Heart left ventricle (tissue), 13 donors: Measurements from ENCODE around the gene GLG1.
"Not testable (repeated sequence)": the region's sequence is repeated elsewhere in the genome, so short reads cannot be mapped to it uniquely, and the experiment has no call there.

ENCODE experiments used
- CTCF ChIP-seq, 12 donors: fragments of 200-600 bp; sonication (generic) in 4 of 12; IDR thresholded peaks; one replicate each; pipeline versions ENCODE4 v1.5.0 to v1.8.0; 2018 to 2022; ENCODE audit warnings: antibody characterized with exemption in 12 of 12, mild to moderate bottlenecking in 5 of 12
- POLR2A ChIP-seq, 2 donors: fragments of 450-650 bp; IDR thresholded peaks; one replicate each; pipeline ENCODE4 v1.6.1; 2017; ENCODE audit warnings: antibody characterized with exemption in 2 of 2, mild to moderate bottlenecking in 2 of 2, moderate library complexity in 2 of 2
- donor health status: ischemic (EF 13 %, LVEDD 7.1; RV severe dilation, severe dysfunction).
- donor health status: DM: no; HTN: yes; CAD: no.
- donor health status: DM: no; HTN: no; CAD: no.
- donor health status: ischemic (EF 25% LVEDD 6.9; RV normal size, moderate dysfunction).
- donor health status: ischemic (EF 25% LVEDD 5.7; RV mildly dilated, moderate dysfunction).
- donor health status: ischemic (EF 35%, LVEDD 5.7; RV mildly dilated, moderate dysfunction).
- donor health status: nonischemic (EF 11% LVEDD 7.7; RV severe dilation, severe dysfunction).
- donor health status: DM: yes; HTN: yes; CAD: no.
- donor health status: PGD.
- donor health status: ischemic (EF 29% LVEDD 5.4; RV normal size, mild dysfunction).
- donor health status: nonischemic (EF 23%, LVEDD 6.1; RV moderate dilation, normal function).

GRCh38 chr16:74398212-74398895, 208.6 kb downstream of the GLG1 start:
- TF ChIP-seq CTCF, POLR2A (IDR thresholded peaks at IDR 0.05): not testable (repeated sequence)
